SK-N-SH (cell line): ENCODE measurements around the gene EMILIN2. TPM values are rescaled to one million over a fixed set of nuclear protein-coding genes. Genes with fewer than 3 reads are reported as not detected.

Source experiments
- CTCF ChIA-PET: fragments of 300-600, 350-600 bp; formaldehyde crosslinking; extraction: SDS; loops from one replicate; lab custom pipeline; 2021; lab: Yijun Ruan, JAX
- POLR2A ChIA-PET: fragments of 350-600 bp; sonication (Branson Sonifier 250); formaldehyde crosslinking; extraction: SDS; loops from one replicate; lab custom pipeline; 2020; ENCODE audit warnings: antibody characterized with exemption, inconsistent platforms; lab: Yijun Ruan, JAX
- DNase-seq: peaks from one replicate; pipeline ENCODE4 v3.0.0; 2012
- H2AFZ ChIP-seq: fragments of 200-600 bp; sonication (generic); 2 replicates; pipeline ENCODE4 v1.8.1; 2016; ENCODE audit warnings: antibody characterized with exemption, mild to moderate bottlenecking, low read depth
- H3F3A ChIP-seq: fragments of 200-600 bp; sonication (generic); replicated peaks from 2 replicates; pipeline ENCODE3; 2016; ENCODE audit warnings: antibody characterized with exemption, mild to moderate bottlenecking; ENCODE audit not compliant: insufficient read depth
- H3K27ac ChIP-seq, 2 experiments: fragments of 200-500 bp in 1 of 2; fragments of 200-600 bp in 1 of 2; sonication (Bioruptor generic) in 1 of 2; sonication (generic), shearing (Covaris generic) in 1 of 2; 2 replicates each; pipeline versions ENCODE4 v1.5.1 to v1.6.1; 2014 to 2016; ENCODE audit warnings: low read depth in 2 of 2, inconsistent platforms in 1 of 2, low read length in 1 of 2, mild to moderate bottlenecking in 1 of 2, mixed read lengths in 1 of 2
- H3K27me3 ChIP-seq: fragments of 200-600 bp; sonication (generic), shearing (Covaris generic); 2 replicates; pipeline ENCODE4 v1.6.1; 2016; ENCODE audit warnings: mixed run types; ENCODE audit not compliant: insufficient read depth
- H3K36me3 ChIP-seq, 2 experiments: fragments of 200-500 bp in 1 of 2; fragments of 200-600 bp in 1 of 2; sonication (Bioruptor generic) in 1 of 2; sonication (generic) in 1 of 2; replicated peaks in 1 of 2; 2 replicates each; pipeline versions ENCODE3 to v1.5.1; 2014 to 2016; ENCODE audit warnings: low read length in 1 of 2, mild to moderate bottlenecking in 1 of 2; ENCODE audit not compliant: insufficient read depth in 2 of 2, control insufficient read depth in 1 of 2
- H3K4me1 ChIP-seq, 2 experiments: fragments of 200-500 bp in 1 of 2; fragments of 200-600 bp in 1 of 2; sonication (Bioruptor generic) in 1 of 2; sonication (generic), shearing (Covaris generic) in 1 of 2; 2 replicates each; pipeline versions ENCODE4 v1.5.1 to v1.6.1; 2014 to 2016; ENCODE audit warnings: low read depth in 1 of 2, low read length in 1 of 2, mixed run types in 1 of 2; ENCODE audit not compliant: insufficient read depth in 2 of 2, control insufficient read depth in 1 of 2
- H3K4me2 ChIP-seq: fragments of 200-600 bp; sonication (generic), shearing (Covaris generic); 2 replicates; pipeline ENCODE4 v1.6.1; 2017; ENCODE audit warnings: mixed run types
- H3K4me3 ChIP-seq, 2 experiments: fragments of 200-500 bp in 1 of 2; fragments of 200-600 bp in 1 of 2; sonication (Bioruptor generic) in 1 of 2; sonication (generic), shearing (Covaris generic) in 1 of 2; 2 replicates each; pipeline versions ENCODE4 v1.5.1 to v1.8.1; 2014 to 2016; ENCODE audit warnings: low read depth in 2 of 2, inconsistent platforms in 1 of 2, low read length in 1 of 2, mild to moderate bottlenecking in 1 of 2, mixed read lengths in 1 of 2, moderate library complexity in 1 of 2
- H3K79me2 ChIP-seq: fragments of 200-600 bp; sonication (generic); 2 replicates; pipeline ENCODE4 v1.8.1; 2017; ENCODE audit warnings: mild to moderate bottlenecking; ENCODE audit not compliant: insufficient read depth
- H3K9ac ChIP-seq: fragments of 200-600 bp; sonication (generic); 2 replicates; pipeline ENCODE4 v1.6.1; 2017; ENCODE audit warnings: mixed run types
- H3K9me2 ChIP-seq: fragments of 200-600 bp; sonication (generic); 2 replicates; pipeline ENCODE4 v1.6.1; 2017; ENCODE audit warnings: mixed run types
- H3K9me3 ChIP-seq: fragments of 200-600 bp; sonication (generic); 2 replicates; pipeline ENCODE4 v1.6.1; 2017; ENCODE audit warnings: mixed run types, mild to moderate bottlenecking, moderate library complexity
- H4K20me1 ChIP-seq: fragments of 200-600 bp; sonication (generic); 2 replicates; pipeline ENCODE4 v1.6.1; 2017; ENCODE audit warnings: mild to moderate bottlenecking, mixed run types; ENCODE audit not compliant: insufficient read depth
- FOXM1 ChIP-seq: IDR thresholded peaks from 2 replicates; pipeline ENCODE4 v1.4.0; 2012; ENCODE audit warnings: low read depth, mild to moderate bottlenecking
- MEF2A ChIP-seq: IDR thresholded peaks from 2 replicates; pipeline ENCODE4 v1.4.0; 2012; ENCODE audit warnings: low read depth, borderline replicate concordance
- NRF1 ChIP-seq: IDR thresholded peaks from 2 replicates; pipeline ENCODE4 v1.6.1; 2012; ENCODE audit warnings: low read depth, mild to moderate bottlenecking, low read length
- PBX3 ChIP-seq: IDR thresholded peaks from 2 replicates; pipeline ENCODE4; 2012
- POLR2AphosphoS5 ChIP-seq: IDR thresholded peaks from 2 replicates; pipeline ENCODE4 v1.6.1; 2012; ENCODE audit warnings: low read depth, low read length
- RAD21 ChIP-seq: IDR thresholded peaks from 2 replicates; pipeline ENCODE4 v1.6.1; 2012; ENCODE audit warnings: mild to moderate bottlenecking, low read length
- RCOR1 ChIP-seq: fragments of 150-350 bp; IDR thresholded peaks from 2 replicates; pipeline ENCODE4 v1.6.1; 2017; ENCODE audit warnings: antibody characterized with exemption, low read length
- REST ChIP-seq: IDR thresholded peaks from 2 replicates; pipeline ENCODE4 v1.6.1; 2012; ENCODE audit warnings: mild to moderate bottlenecking, low read depth, low read length, moderate library complexity
- SIN3A ChIP-seq: IDR thresholded peaks from 2 replicates; pipeline ENCODE4 v1.6.1; 2012; ENCODE audit warnings: low read depth, mild to moderate bottlenecking, low read length, moderate library complexity, borderline replicate concordance
- TAF1 ChIP-seq: IDR thresholded peaks from 2 replicates; pipeline ENCODE4 v1.6.1; 2012; ENCODE audit warnings: low read depth, mild to moderate bottlenecking, low read length, moderate library complexity, borderline replicate concordance
- TCF12 ChIP-seq: IDR thresholded peaks from 2 replicates; pipeline ENCODE4 v1.4.0; 2012
- USF1 ChIP-seq: IDR thresholded peaks from 2 replicates; pipeline ENCODE4 v1.4.0; 2012; ENCODE audit warnings: low read depth, borderline replicate concordance
- YY1 ChIP-seq: IDR thresholded peaks from 2 replicates; pipeline ENCODE4 v1.4.0; 2012; ENCODE audit warnings: low read depth, mild to moderate bottlenecking
- WGBS: methylation state at CpG from one replicate; pipeline ENCODE4 v1.1.6; 2017; ENCODE audit warnings: low lambda C conversion rate; 5-methylcytosine and 5-hydroxymethylcytosine counted together
- polyA plus RNA-seq, 3 experiments: library from polyadenylated mRNA; depleted of rRNA; stranded (reverse); fragments of >200 nt; gene quantifications; 2 replicates each; pipeline ENCODE4 v1.2.3, GENCODE V29; 2012
- TF ChIP-seq, protein P1 (sequence below): fragments of 150-350 bp; IDR thresholded peaks from 2 replicates; pipeline ENCODE4 v1.6.1; 2017; ENCODE audit warnings: antibody characterized with exemption, low read length, low read depth, borderline replicate concordance

The EMILIN2 gene
- polyA plus RNA-seq, 1 of the 3 experiments (the other 2 are of a cell fraction): 1.4 TPM

DNA sequence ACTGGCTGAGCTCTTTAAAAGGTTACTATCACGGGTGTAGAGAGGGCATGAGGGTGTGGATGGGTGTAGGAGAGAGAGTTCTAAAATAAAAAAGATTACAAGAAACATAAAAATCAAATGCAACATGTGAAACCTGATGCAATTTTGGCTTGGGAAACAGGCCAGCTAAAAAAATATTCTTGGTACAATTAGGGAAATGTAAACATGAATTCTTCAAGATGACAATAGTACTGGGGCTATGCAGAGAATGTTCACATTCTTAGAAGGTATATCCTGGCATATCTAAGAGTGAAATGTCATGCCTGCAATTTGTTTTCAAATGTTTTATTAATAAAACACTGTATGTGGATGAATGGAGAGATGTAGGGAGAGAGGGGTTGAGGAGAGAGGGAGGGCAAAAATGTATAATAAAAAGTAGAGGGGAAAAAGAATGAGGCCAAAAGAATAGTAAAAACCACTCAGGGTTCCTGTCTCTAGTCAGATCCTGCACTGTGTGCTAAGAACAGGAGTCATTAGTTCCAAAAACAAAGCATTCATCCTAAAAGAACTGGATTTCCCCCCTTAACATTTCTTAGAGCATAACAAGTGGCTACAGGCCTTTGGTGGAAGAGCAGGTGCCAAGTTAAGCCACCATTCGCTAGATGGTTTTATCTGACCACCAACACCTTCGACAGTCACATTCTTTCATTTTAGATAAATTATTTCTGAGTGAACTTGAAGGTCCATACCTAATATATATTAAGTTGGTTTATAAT lies 88.8 kb downstream of the EMILIN2 start:
- H3K27ac ChIP-seq: no peak overlapping the region
- no peak overlapping the region for H3K9ac ChIP-seq
- H3K9me2 ChIP-seq: no peaks in the 10 kb centered on the region
- H2AFZ ChIP-seq: no peak overlapping the region
- ChIA-PET POLR2A (no interaction called here), CTCF (interaction anchor here (0.6 to 1.2 kb wide), 5 partner anchors 27 to 310 kb away, joined by 3 to 10 read pairs (median 4); no protein-coding TSS in a partner anchor)
- WGBS: 90% methylated on average over 3 of the region's 3 CpGs
- no peak for DNase-seq
- no peaks in the 10 kb centered on the region for H3K9me3 ChIP-seq
- H3K4me1 ChIP-seq: no peaks in the 10 kb centered on the region; a peak in 1 of 4 replicates
- H3K4me2 ChIP-seq: no peak overlapping the region
- peaks cover 33 to 56% of the 10 kb centered on the region in 2 experiments for H3K36me3 ChIP-seq
- no peaks in the 10 kb centered on the region for H3K27me3 ChIP-seq
- TF ChIP-seq NRF1 (no peak), USF1 (no peak)
- H3K79me2 ChIP-seq: no peaks in the 10 kb centered on the region
- H3K4me3 ChIP-seq: no peak overlapping the region
- no peaks in the 10 kb centered on the region for H4K20me1 ChIP-seq
- H3F3A ChIP-seq: no peaks in the 10 kb centered on the region

DNA sequence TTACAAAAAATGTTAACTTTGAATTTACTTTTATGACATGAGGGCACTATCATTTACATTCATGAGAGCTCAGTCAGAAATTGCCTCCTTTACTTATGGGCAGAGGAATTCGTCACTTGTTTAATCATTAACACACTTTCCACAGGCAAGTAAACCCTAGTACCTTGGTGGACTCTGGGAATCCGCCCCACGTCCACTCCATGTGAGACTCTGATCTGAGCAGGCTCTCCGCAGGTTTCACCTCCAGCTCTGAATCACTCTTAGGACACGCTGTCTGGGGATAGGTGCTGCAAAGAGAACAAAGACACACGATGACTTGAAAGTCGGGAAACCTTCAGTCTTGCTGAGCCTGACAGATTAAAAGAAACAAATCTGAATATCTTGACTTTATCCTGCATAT lies 92.5 kb downstream of the EMILIN2 start:
- 70% methylated on average over 7 of the region's 7 CpGs for WGBS
- no peak for DNase-seq
- Histone ChIP-seq H3K4me1 (no peaks in the 10 kb centered on the region; a peak in 1 of 4 replicates), H3K9me2 (no peaks in the 10 kb centered on the region), H3K36me3 (peaks cover 28 to 34% of the 10 kb centered on the region in 2 experiments), H2AFZ (no peak overlapping the region), H3K9ac (no peak overlapping the region), H3K4me2 (no peak overlapping the region), H4K20me1 (no peaks in the 10 kb centered on the region), H3K79me2 (no peaks in the 10 kb centered on the region; the same call in 1 of the 2 replicates), H3K9me3 (no peaks in the 10 kb centered on the region), H3F3A (peaks cover 3% of the 10 kb centered on the region)
- TF ChIP-seq REST (no peak), PBX3 (no peak), TAF1 (no peak), FOXM1 (no peak), POLR2AphosphoS5 (no peak), SIN3A (no peak), MEF2A (no peak), TCF12 (no peak), YY1 (no peak), USF1 (no peak), RCOR1 (no peak), RAD21 (no peak)
- TF ChIP-seq, protein P1, sequence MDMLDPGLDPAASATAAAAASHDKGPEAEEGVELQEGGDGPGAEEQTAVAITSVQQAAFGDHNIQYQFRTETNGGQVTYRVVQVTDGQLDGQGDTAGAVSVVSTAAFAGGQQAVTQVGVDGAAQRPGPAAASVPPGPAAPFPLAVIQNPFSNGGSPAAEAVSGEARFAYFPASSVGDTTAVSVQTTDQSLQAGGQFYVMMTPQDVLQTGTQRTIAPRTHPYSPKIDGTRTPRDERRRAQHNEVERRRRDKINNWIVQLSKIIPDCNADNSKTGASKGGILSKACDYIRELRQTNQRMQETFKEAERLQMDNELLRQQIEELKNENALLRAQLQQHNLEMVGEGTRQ: no peak
- TF ChIP-seq, all 33 proteins: peak for 0
- Histone ChIP-seq H3K4me3 (no peak overlapping the region), H3K27ac (no peak overlapping the region), H3K27me3 (no peaks in the 10 kb centered on the region)
- ChIA-PET CTCF (interaction anchor here (0.9 to 4.3 kb wide), 6 partner anchors 9 to 307 kb away, joined by 3 to 20 read pairs (median 4); no protein-coding TSS in a partner anchor), POLR2A (no interaction called here)
